Forelimb muscle (tissue), 1 donor: ENCODE measurements around the gene UBL4A. TPM values are rescaled to one million over a fixed set of nuclear protein-coding genes. Genes with fewer than 3 reads are reported as not detected.

ENCODE experiments used
- DNase-seq: peaks from one replicate; pipeline ENCODE4 v3.0.0-alpha.2; 2013; ENCODE audit warnings: low read depth
- polyA plus RNA-seq: library from polyadenylated mRNA; unstranded; fragments of 120-200 nt; gene quantifications from one replicate; pipeline ENCODE4 v1.2.1, GENCODE V29; 2013; ENCODE audit not compliant: insufficient read length

The UBL4A gene
- polyA plus RNA-seq, 1 donor, result 23.2 TPM

DNA sequence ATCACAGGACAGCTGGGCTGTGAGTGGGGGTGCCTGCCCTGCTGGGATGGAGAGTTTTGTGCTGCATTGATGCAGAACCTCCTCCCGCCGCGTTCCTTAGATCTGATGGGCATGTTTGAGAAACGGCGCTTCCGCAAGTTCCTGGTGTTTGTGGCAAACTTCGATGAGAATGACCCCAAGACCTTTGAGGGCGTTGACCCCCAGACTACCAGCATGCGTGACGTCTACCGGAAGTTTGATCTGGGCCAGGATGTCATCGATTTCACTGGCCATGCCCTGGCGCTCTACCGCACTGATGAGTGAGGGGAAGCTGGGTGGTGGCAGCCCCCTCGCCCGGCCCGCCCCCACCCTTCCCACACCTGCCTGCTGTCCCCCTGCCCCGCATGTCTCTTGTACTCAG lies 46.6 kb downstream of the UBL4A start:
- DNase-seq, result no peak

DNA sequence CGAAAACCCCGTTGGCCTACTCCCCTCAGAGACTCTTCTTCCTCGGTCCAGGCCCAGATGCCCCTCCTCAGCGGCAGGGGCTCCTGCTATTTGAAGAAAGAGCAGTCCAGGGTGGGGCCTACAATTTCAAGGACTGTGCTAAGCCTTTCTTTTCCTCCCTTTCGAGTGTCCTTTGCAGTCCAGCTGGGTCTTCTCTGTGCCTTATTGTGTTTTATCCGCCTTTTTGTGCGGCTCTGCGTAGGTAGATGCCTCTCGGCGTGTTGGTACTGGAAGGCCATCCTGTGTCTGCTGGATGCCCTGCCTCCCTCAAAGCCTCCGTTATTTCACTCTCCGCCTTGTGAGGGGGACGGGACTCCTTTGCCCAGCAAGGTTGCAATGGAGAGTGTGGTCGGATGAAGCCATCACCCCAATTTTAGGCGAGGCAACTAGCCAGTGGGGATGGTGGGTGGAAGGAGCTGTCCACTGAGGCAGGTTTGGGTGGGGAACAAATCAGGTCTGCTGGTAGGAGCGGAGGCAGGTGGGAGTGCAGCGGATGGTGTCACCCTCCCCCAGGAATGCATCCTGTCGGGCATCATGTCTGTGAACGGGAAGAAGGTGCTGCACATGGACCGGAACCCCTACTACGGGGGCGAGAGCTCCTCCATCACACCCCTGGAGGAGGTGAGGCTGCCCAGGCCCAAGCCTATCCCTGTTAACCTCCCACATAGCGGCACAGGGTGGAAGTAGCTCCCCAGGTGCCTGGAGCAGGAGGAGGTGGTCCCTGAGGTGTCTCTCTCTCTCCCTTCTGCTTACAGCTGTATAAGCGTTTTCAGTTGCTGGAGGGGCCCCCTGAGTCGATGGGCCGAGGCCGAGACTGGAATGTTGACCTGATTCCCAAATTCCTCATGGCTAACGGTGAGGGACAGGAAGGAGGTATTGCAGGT lies 48.2 kb downstream of the UBL4A start:
- DNase-seq, result no peak

DNA sequence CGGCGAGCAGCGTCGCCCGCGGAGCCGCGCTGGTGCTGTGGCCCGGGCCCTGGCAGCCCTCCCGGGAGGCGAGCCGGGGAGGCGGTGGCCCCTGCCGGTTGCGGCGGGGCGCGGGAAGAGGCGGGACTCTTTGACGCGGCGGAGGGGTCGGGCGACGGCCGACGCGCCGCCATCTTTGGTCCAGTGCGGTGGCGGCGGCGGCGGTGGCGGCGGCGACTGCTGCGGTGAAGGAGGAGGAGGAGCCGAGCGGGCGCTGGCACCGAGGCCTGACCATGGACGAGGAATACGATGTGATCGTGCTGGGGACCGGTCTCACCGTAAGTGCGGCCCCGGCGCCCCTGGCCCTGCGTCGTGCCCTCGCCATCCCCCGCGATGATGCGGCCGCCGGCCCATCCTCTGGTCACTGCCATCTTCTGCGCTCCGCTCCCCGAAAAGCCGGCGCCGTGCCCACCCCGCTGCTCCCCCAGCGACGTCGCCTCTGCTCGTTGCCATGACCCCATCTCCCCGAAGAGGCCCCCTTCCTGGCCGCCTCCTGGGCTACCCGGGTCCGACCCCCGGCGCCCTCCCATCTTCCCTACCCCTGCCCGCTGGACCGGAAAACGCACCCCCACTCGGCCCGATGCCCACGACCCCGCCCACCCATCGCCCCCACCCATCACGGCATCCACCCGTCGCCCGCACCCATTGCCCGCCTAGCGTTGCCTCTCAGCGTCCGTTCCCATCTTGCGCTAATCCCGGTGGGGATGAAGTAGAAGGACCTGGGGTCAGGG lies 49.2 kb downstream of the UBL4A start, which contains the start of gene GDI1:
Gene GDI1 (plus strand): TSS at position 172 of the 770 bp plus-strand sequence. CDS start 101 bp downstream, at position 273.
- no peak for DNase-seq

GRCh38 chrX:154436374-154436982 lies 49.9 kb downstream of the UBL4A start:
- no peak for DNase-seq

DNA sequence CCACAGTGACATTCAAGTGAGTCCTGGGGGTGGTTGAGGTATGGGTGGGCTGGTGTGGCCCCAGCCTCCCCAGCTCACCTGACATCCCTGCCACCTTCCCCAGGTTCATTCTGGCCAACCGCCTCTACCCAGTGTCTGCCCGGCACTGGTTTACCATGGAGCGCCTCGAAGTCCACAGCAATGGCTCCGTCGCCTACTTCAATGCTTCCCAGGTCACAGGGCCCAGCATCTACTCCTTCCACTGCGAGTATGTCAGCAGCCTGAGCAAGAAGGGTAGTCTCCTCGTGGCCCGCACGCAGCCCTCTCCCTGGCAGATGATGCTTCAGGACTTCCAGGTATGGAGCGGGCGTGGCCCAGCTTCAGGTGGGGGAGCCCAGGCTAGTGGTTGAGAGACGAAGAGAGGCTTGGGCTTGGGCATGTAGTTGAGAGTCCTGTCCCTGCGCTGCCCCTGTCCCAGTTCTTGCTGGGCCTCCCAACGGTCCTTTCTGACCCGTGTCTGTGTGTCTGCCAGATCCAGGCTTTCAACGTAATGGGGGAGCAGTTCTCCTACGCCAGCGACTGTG lies 51.2 kb downstream of the UBL4A start:
- no peak for DNase-seq

- no peak for DNase-seq
Observed at GRCh38 chrX:154434394-154435168, 51.8 kb downstream of the UBL4A start.

Other genes with a start within 250 kb of the UBL4A start
- not detected for gene OPN1MW3, start 229.0 kb downstream of the UBL4A start, polyA plus RNA-seq
- gene TEX28, start 191.5 kb downstream of the UBL4A start, polyA plus RNA-seq, result not detected
- gene TKTL1, start 190.8 kb downstream of the UBL4A start, polyA plus RNA-seq, result 0.22 TPM
- 223 TPM for gene FLNA, start 112.0 kb downstream of the UBL4A start, polyA plus RNA-seq
- 46.8 TPM for gene EMD, start 107.3 kb downstream of the UBL4A start, polyA plus RNA-seq
- gene RPL10, start 88.2 kb downstream of the UBL4A start, polyA plus RNA-seq, result 6,186 TPM
- gene DNASE1L1, start 77.4 kb downstream of the UBL4A start, polyA plus RNA-seq, result 48.6 TPM
- 28.9 TPM for gene TAFAZZIN, start 75.1 kb downstream of the UBL4A start, polyA plus RNA-seq
- 55.2 TPM for gene ATP6AP1, start 57.9 kb downstream of the UBL4A start, polyA plus RNA-seq
- 82.5 TPM for gene GDI1, start 49.5 kb downstream of the UBL4A start, polyA plus RNA-seq
- 59.3 TPM for gene FAM50A, start 42.5 kb downstream of the UBL4A start, polyA plus RNA-seq
- 39.1 TPM for gene PLXNA3, start 28.3 kb downstream of the UBL4A start, polyA plus RNA-seq
- 11.3 TPM for gene LAGE3, start 7.3 kb downstream of the UBL4A start, polyA plus RNA-seq
- gene SLC10A3, start 4.0 kb upstream of the UBL4A start, polyA plus RNA-seq, result 10.8 TPM
- 25.5 TPM for gene FAM3A, start 29.6 kb upstream of the UBL4A start, polyA plus RNA-seq
- gene G6PD, start 60.2 kb upstream of the UBL4A start, polyA plus RNA-seq, result 11.1 TPM
- 12.2 TPM for gene IKBKG, start 61.0 kb upstream of the UBL4A start, polyA plus RNA-seq
- not detected for gene CTAG1A, start 98.5 kb upstream of the UBL4A start, polyA plus RNA-seq
- not detected for gene CTAG1B, start 132.7 kb upstream of the UBL4A start, polyA plus RNA-seq
- gene CTAG2, start 167.0 kb upstream of the UBL4A start, polyA plus RNA-seq, result not detected